ENCODE results near the gene COX6B1. TPM values are rescaled to one million over a fixed set of nuclear protein-coding genes. Genes with fewer than 3 reads are reported as not detected.

COX6B1 gene
- total RNA-seq, 3 donors from 2014 or later = 320 to 418 (median 391) TPM

- no peak overlapping the region for H3K4me3 ChIP-seq
- TF ChIP-seq POLR2AphosphoS5 (IDR thresholded peaks at IDR 0.05) = no peak
- intact Hi-C loops (cut with DNase I; ENCODE audit: low total_unique reads) = no loop called here
- no peak overlapping the region for H3K27ac ChIP-seq
- no peaks in the 10 kb centered on the region for H3K9me3 ChIP-seq
- H3K27me3 ChIP-seq = no peaks in the 10 kb centered on the region
- H3K4me1 ChIP-seq = no peaks in the 10 kb centered on the region
- H3K36me3 ChIP-seq = no peaks in the 10 kb centered on the region
- DNase-seq (ENCODE audit: low spot score in 2 of 2) = no peak
Measured at GRCh38 chr19:35618857-35619256, 29.3 kb upstream of the COX6B1 start.

DNA sequence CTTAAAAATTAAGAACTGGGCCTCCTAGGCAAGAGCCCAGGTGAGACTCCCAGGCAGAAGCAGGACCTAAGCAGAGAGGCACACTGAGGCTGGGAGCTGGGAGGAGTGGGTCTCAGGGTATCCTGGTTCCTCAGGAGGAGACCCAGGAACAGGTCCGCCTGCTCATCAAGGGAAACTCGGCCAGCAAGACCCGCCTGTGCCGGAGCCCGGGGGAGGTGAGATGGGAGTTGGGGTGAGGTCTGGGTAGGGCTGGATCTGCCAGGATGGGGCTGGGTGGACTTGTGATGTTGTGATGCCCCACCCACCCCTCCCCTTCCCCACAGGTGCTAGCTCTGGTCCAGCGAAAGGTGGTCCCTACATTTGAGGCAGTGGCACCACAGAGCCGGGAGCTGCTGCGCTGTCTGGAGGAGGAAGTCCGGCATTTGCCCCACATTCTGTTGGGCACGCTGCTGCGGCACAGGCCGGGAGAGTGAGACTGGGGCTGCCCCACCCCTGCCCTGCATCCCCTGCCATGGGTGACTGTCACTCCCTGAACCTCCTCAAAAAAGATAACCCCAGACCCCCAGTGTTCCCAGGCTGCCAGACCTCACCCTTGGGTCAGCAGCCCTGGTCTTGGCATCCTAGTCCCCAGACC is 28.7 kb upstream of the COX6B1 start:
- no peak for DNase-seq (ENCODE audit: low spot score in 2 of 2)
- Histone ChIP-seq H3K4me3 (no peak overlapping the region), H3K27ac (no peak overlapping the region), H3K36me3 (no peaks in the 10 kb centered on the region), H3K27me3 (no peaks in the 10 kb centered on the region), H3K9me3 (no peaks in the 10 kb centered on the region), H3K4me1 (no peaks in the 10 kb centered on the region)
- TF ChIP-seq, protein P1, sequence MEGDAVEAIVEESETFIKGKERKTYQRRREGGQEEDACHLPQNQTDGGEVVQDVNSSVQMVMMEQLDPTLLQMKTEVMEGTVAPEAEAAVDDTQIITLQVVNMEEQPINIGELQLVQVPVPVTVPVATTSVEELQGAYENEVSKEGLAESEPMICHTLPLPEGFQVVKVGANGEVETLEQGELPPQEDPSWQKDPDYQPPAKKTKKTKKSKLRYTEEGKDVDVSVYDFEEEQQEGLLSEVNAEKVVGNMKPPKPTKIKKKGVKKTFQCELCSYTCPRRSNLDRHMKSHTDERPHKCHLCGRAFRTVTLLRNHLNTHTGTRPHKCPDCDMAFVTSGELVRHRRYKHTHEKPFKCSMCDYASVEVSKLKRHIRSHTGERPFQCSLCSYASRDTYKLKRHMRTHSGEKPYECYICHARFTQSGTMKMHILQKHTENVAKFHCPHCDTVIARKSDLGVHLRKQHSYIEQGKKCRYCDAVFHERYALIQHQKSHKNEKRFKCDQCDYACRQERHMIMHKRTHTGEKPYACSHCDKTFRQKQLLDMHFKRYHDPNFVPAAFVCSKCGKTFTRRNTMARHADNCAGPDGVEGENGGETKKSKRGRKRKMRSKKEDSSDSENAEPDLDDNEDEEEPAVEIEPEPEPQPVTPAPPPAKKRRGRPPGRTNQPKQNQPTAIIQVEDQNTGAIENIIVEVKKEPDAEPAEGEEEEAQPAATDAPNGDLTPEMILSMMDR (IDR thresholded peaks at IDR 0.05) = no peak
- no peak for TF ChIP-seq POLR2A (IDR thresholded peaks at IDR 0.05)
- TF ChIP-seq POLR2AphosphoS5 (IDR thresholded peaks at IDR 0.05) = no peak
- intact Hi-C loops (cut with DNase I; ENCODE audit: low total_unique reads) = no loop called here

GRCh38 chr19:35620001-35620400 is 28.1 kb upstream of the COX6B1 start:
- intact Hi-C loops (cut with DNase I; ENCODE audit: low total_unique reads) = no loop called here
- TF ChIP-seq POLR2AphosphoS5 (IDR thresholded peaks at IDR 0.05) (no peak), POLR2A (IDR thresholded peaks at IDR 0.05) (no peak)
- TF ChIP-seq, protein P1 (IDR thresholded peaks at IDR 0.05) = no peak
- no peaks in the 10 kb centered on the region for H3K4me1 ChIP-seq
- no peaks in the 10 kb centered on the region for H3K27me3 ChIP-seq
- H3K27ac ChIP-seq = no peak overlapping the region
- DNase-seq (ENCODE audit: low spot score in 2 of 2) = no peak
- no peak overlapping the region for H3K4me3 ChIP-seq
- no peaks in the 10 kb centered on the region for H3K36me3 ChIP-seq
- no peaks in the 10 kb centered on the region for H3K9me3 ChIP-seq

GRCh38 chr19:35621708-35622107 is 26.4 kb upstream of the COX6B1 start:
- Histone ChIP-seq H3K4me1 (no peaks in the 10 kb centered on the region), H3K9me3 (no peaks in the 10 kb centered on the region), H3K27ac (no peak overlapping the region), H3K27me3 (no peaks in the 10 kb centered on the region), H3K36me3 (no peaks in the 10 kb centered on the region), H3K4me3 (no peak overlapping the region)
- TF ChIP-seq POLR2A (IDR thresholded peaks at IDR 0.05) = no peak
- no peak for TF ChIP-seq POLR2AphosphoS5 (IDR thresholded peaks at IDR 0.05)
- TF ChIP-seq, protein P1 (IDR thresholded peaks at IDR 0.05) = no peak
- no peak for DNase-seq (ENCODE audit: low spot score in 2 of 2)
- intact Hi-C loops (cut with DNase I; ENCODE audit: low total_unique reads) = no loop called here

- TF ChIP-seq, protein P1 (IDR thresholded peaks at IDR 0.05) = no peak
- no peak for TF ChIP-seq POLR2A (IDR thresholded peaks at IDR 0.05)
- TF ChIP-seq POLR2AphosphoS5 (IDR thresholded peaks at IDR 0.05) = no peak
- Histone ChIP-seq H3K4me1 (no peaks in the 10 kb centered on the region), H3K27me3 (no peaks in the 10 kb centered on the region), H3K4me3 (no peak overlapping the region), H3K9me3 (no peaks in the 10 kb centered on the region), H3K36me3 (no peaks in the 10 kb centered on the region), H3K27ac (no peak overlapping the region)
- intact Hi-C loops (cut with DNase I; ENCODE audit: low total_unique reads) = no loop called here
- DNase-seq (ENCODE audit: low spot score in 2 of 2) = no peak
Measured at GRCh38 chr19:35622750-35623149, 25.4 kb upstream of the COX6B1 start.

Data from breast epithelium (tissue), 4 donors.